Measurements from ENCODE around the gene HTR2A.

HTR2A gene

GRCh38 chr13:46871557-46871956, 25.3 kb downstream of the HTR2A start:
- H3K27me3 ChIP-seq (ENCODE audit: insufficient read depth, low read length) = no peaks in the 10 kb centered on the region; the same call in 1 of the 2 replicates
- no peaks in the 10 kb centered on the region for H3K79me2 ChIP-seq (ENCODE audit: control insufficient read depth, insufficient read depth, low read length, unreplicated experiment)
- H3K36me3 ChIP-seq (ENCODE audit: insufficient read depth, low read length) = no peaks in the 10 kb centered on the region
- no peak overlapping the region for H3K4me3 ChIP-seq (ENCODE audit: low read depth, low read length)
- no peak overlapping the region for H3K27ac ChIP-seq (ENCODE audit: low read depth, low read length)
- no peak overlapping the region for H2AFZ ChIP-seq (ENCODE audit: low read length, unreplicated experiment)
- H3K4me1 ChIP-seq (ENCODE audit: control insufficient read depth, insufficient read depth, low read length, unreplicated experiment) = no peaks in the 10 kb centered on the region

GRCh38 chr13:46868091-46868490, 28.8 kb downstream of the HTR2A start:
- Histone ChIP-seq H3K27me3 (ENCODE audit: insufficient read depth, low read length) (no peaks in the 10 kb centered on the region; the same call in 1 of the 2 replicates), H3K79me2 (ENCODE audit: control insufficient read depth, insufficient read depth, low read length, unreplicated experiment) (no peaks in the 10 kb centered on the region), H3K27ac (ENCODE audit: low read depth, low read length) (no peak overlapping the region), H3K36me3 (ENCODE audit: insufficient read depth, low read length) (no peaks in the 10 kb centered on the region), H3K4me3 (ENCODE audit: low read depth, low read length) (no peak overlapping the region), H3K4me1 (ENCODE audit: control insufficient read depth, insufficient read depth, low read length, unreplicated experiment) (no peaks in the 10 kb centered on the region), H2AFZ (ENCODE audit: low read length, unreplicated experiment) (no peak overlapping the region)

GRCh38 chr13:46866150-46866549, 30.7 kb downstream of the HTR2A start:
- Histone ChIP-seq H2AFZ (ENCODE audit: low read length, unreplicated experiment) (no peak overlapping the region), H3K4me1 (ENCODE audit: control insufficient read depth, insufficient read depth, low read length, unreplicated experiment) (no peaks in the 10 kb centered on the region), H3K79me2 (ENCODE audit: control insufficient read depth, insufficient read depth, low read length, unreplicated experiment) (no peaks in the 10 kb centered on the region), H3K4me3 (ENCODE audit: low read depth, low read length) (no peak overlapping the region), H3K27ac (ENCODE audit: low read depth, low read length) (no peak overlapping the region), H3K27me3 (ENCODE audit: insufficient read depth, low read length) (no peaks in the 10 kb centered on the region; the same call in 1 of the 2 replicates), H3K36me3 (ENCODE audit: insufficient read depth, low read length) (no peaks in the 10 kb centered on the region)

GRCh38 chr13:46864941-46865340, 31.9 kb downstream of the HTR2A start:
- Histone ChIP-seq H3K27me3 (ENCODE audit: insufficient read depth, low read length) (no peaks in the 10 kb centered on the region; the same call in 1 of the 2 replicates), H3K27ac (ENCODE audit: low read depth, low read length) (no peak overlapping the region), H3K4me1 (ENCODE audit: control insufficient read depth, insufficient read depth, low read length, unreplicated experiment) (no peaks in the 10 kb centered on the region)

GRCh38 chr13:46861959-46862358, 34.9 kb downstream of the HTR2A start:
- Histone ChIP-seq H3K36me3 (ENCODE audit: insufficient read depth, low read length) (no peaks in the 10 kb centered on the region), H3K27ac (ENCODE audit: low read depth, low read length) (no peak overlapping the region), H3K79me2 (ENCODE audit: control insufficient read depth, insufficient read depth, low read length, unreplicated experiment) (no peaks in the 10 kb centered on the region), H3K4me1 (ENCODE audit: control insufficient read depth, insufficient read depth, low read length, unreplicated experiment) (no peaks in the 10 kb centered on the region), H3K27me3 (ENCODE audit: insufficient read depth, low read length) (no peaks in the 10 kb centered on the region), H2AFZ (ENCODE audit: low read length, unreplicated experiment) (no peak overlapping the region), H3K4me3 (ENCODE audit: low read depth, low read length) (no peak overlapping the region)

More at GRCh38 chr13:46864941-46865340, 31.9 kb downstream of the HTR2A start:
- Histone ChIP-seq H3K79me2 (ENCODE audit: control insufficient read depth, insufficient read depth, low read length, unreplicated experiment) (no peaks in the 10 kb centered on the region), H2AFZ (ENCODE audit: low read length, unreplicated experiment) (no peak overlapping the region), H3K36me3 (ENCODE audit: insufficient read depth, low read length) (no peaks in the 10 kb centered on the region), H3K4me3 (ENCODE audit: low read depth, low read length) (no peak overlapping the region)

GRCh38 chr13:46860722-46861121, 36.1 kb downstream of the HTR2A start:
- Histone ChIP-seq H3K27ac (ENCODE audit: low read depth, low read length) (no peak overlapping the region), H3K4me3 (ENCODE audit: low read depth, low read length) (no peak overlapping the region), H3K36me3 (ENCODE audit: insufficient read depth, low read length) (no peaks in the 10 kb centered on the region), H3K79me2 (ENCODE audit: control insufficient read depth, insufficient read depth, low read length, unreplicated experiment) (no peaks in the 10 kb centered on the region), H3K4me1 (ENCODE audit: control insufficient read depth, insufficient read depth, low read length, unreplicated experiment) (no peaks in the 10 kb centered on the region), H3K27me3 (ENCODE audit: insufficient read depth, low read length) (no peaks in the 10 kb centered on the region), H2AFZ (ENCODE audit: low read length, unreplicated experiment) (no peak overlapping the region)

- H3K79me2 ChIP-seq (ENCODE audit: control insufficient read depth, insufficient read depth, low read length, unreplicated experiment) = no peaks in the 10 kb centered on the region
- 0 out of 2 replicates have a peak, but pooled peaks cover 3% of the 10 kb centered on the region for H3K27me3 ChIP-seq (ENCODE audit: insufficient read depth, low read length)
- H2AFZ ChIP-seq (ENCODE audit: low read length, unreplicated experiment) = no peak overlapping the region
- no peaks in the 10 kb centered on the region for H3K36me3 ChIP-seq (ENCODE audit: insufficient read depth, low read length)
- no peak overlapping the region for H3K4me3 ChIP-seq (ENCODE audit: low read depth, low read length)
- H3K4me1 ChIP-seq (ENCODE audit: control insufficient read depth, insufficient read depth, low read length, unreplicated experiment) = no peaks in the 10 kb centered on the region
- H3K27ac ChIP-seq (ENCODE audit: low read depth, low read length) = no peak overlapping the region
Observed at GRCh38 chr13:46858776-46859175, 38.1 kb downstream of the HTR2A start.

- Histone ChIP-seq H3K36me3 (ENCODE audit: insufficient read depth, low read length) (no peaks in the 10 kb centered on the region), H2AFZ (ENCODE audit: low read length, unreplicated experiment) (no peak overlapping the region), H3K79me2 (ENCODE audit: control insufficient read depth, insufficient read depth, low read length, unreplicated experiment) (no peaks in the 10 kb centered on the region), H3K27me3 (ENCODE audit: insufficient read depth, low read length) (peaks cover 9% of the 10 kb centered on the region; the same call in 1 of the 2 replicates), H3K4me3 (ENCODE audit: low read depth, low read length) (no peak overlapping the region), H3K4me1 (ENCODE audit: control insufficient read depth, insufficient read depth, low read length, unreplicated experiment) (no peaks in the 10 kb centered on the region), H3K27ac (ENCODE audit: low read depth, low read length) (no peak overlapping the region)
Observed at GRCh38 chr13:46858163-46858562, 38.7 kb downstream of the HTR2A start.

GRCh38 chr13:46855664-46856063, 41.2 kb downstream of the HTR2A start:
- Histone ChIP-seq H3K36me3 (ENCODE audit: insufficient read depth, low read length) (no peaks in the 10 kb centered on the region), H3K79me2 (ENCODE audit: control insufficient read depth, insufficient read depth, low read length, unreplicated experiment) (no peaks in the 10 kb centered on the region), H2AFZ (ENCODE audit: low read length, unreplicated experiment) (no peak overlapping the region), H3K27ac (ENCODE audit: low read depth, low read length) (no peak overlapping the region), H3K27me3 (ENCODE audit: insufficient read depth, low read length) (peaks cover 12% of the 10 kb centered on the region; the same call in 1 of the 2 replicates), H3K4me3 (ENCODE audit: low read depth, low read length) (no peak overlapping the region), H3K4me1 (ENCODE audit: control insufficient read depth, insufficient read depth, low read length, unreplicated experiment) (no peaks in the 10 kb centered on the region)

- Histone ChIP-seq H3K36me3 (ENCODE audit: insufficient read depth, low read length) (no peaks in the 10 kb centered on the region), H3K27me3 (ENCODE audit: insufficient read depth, low read length) (peaks cover 12% of the 10 kb centered on the region; the same call in 1 of the 2 replicates), H3K4me3 (ENCODE audit: low read depth, low read length) (no peak overlapping the region), H3K4me1 (ENCODE audit: control insufficient read depth, insufficient read depth, low read length, unreplicated experiment) (no peaks in the 10 kb centered on the region), H3K27ac (ENCODE audit: low read depth, low read length) (no peak overlapping the region), H3K79me2 (ENCODE audit: control insufficient read depth, insufficient read depth, low read length, unreplicated experiment) (no peaks in the 10 kb centered on the region), H2AFZ (ENCODE audit: low read length, unreplicated experiment) (no peak overlapping the region)
Observed at GRCh38 chr13:46855166-46855565, 41.7 kb downstream of the HTR2A start.

- Histone ChIP-seq H3K4me1 (ENCODE audit: control insufficient read depth, insufficient read depth, low read length, unreplicated experiment) (no peaks in the 10 kb centered on the region), H3K27me3 (ENCODE audit: insufficient read depth, low read length) (peaks cover 12% of the 10 kb centered on the region; the same call in 1 of the 2 replicates), H3K27ac (ENCODE audit: low read depth, low read length) (no peak overlapping the region), H2AFZ (ENCODE audit: low read length, unreplicated experiment) (no peak overlapping the region), H3K79me2 (ENCODE audit: control insufficient read depth, insufficient read depth, low read length, unreplicated experiment) (no peaks in the 10 kb centered on the region), H3K4me3 (ENCODE audit: low read depth, low read length) (no peak overlapping the region), H3K36me3 (ENCODE audit: insufficient read depth, low read length) (no peaks in the 10 kb centered on the region)
Observed at GRCh38 chr13:46852168-46852567, 44.7 kb downstream of the HTR2A start.

All from ACC112 (cell line).